ENCODE measurements around the gene NAP1L1.

DNA sequence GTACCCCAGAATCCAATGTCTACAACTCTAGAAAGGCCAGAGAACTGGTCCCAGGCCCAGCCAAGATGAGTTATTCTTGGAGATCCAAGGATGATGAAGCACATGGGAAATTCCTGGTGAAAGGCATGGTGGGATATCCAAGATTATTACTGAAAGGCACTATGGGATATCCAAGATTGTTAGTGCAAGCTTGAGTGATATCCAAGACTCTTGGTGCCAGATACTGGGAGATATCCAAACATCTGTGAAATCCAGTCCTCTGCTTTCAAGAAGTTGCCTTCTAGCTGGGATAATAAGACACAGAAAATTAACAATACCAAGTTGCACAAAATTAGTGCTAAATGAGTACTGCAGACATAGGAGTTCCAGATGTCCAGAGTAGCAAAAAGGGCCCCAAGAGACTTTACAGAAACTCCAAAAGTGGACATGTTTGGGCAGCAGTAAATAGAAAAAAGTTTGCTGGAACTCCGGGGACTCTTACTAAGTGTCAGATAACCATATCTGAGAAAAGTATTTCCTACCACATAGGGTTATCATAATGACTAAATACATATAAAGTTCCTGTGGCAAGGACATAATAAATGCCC, 87.5 kb downstream of the NAP1L1 start:
- no peak for TF ChIP-seq POLR2AphosphoS5 (IDR thresholded peaks at IDR 0.05; ENCODE audit: borderline replicate concordance, low read depth, low read length)
- TF ChIP-seq EZH2 (IDR thresholded peaks at IDR 0.05): no peak
- no peak for TF ChIP-seq FOXP2 (optimal IDR thresholded peaks at IDR 0.05; ENCODE audit: control extremely low read depth, extremely low read length, insufficient read depth)
